ENCODE measurements around the gene ZBTB16. TPM values are rescaled to one million over a fixed set of nuclear protein-coding genes. Genes with fewer than 3 reads are reported as not detected.

Gene ZBTB16
- total RNA-seq, 1 donor from 2014 or later: 11.9 TPM

DNA sequence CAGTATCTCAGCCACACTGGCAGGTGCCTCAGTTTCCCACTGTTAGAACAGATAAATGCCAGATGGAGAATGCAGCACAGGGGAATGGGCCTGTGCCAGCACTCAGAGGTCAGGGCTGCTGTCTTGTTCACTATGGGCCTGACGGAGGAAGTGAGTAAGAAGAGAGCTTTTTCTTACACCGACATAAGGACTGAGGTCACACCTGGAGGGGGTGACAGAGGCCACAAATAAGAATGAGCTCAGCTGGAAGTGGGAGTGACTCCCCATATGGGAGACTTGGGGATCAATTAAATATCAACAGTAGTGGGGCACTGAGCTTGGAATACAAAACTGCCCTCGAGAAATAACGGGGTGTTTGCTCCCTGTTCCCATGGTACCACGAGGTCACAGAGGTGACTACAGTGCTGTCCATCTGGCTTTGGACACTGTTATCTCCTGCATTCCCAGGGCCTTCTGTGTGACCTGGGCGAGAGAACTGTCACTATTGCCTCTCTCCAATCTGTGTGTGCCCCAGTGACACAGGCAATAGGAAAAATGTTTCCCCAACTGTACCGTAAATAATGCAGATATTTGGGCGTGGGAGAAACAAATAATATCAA, 142.6 kb downstream of the ZBTB16 start:
- no peak for DNase-seq (ENCODE audit: extremely low spot score, unreplicated experiment)
- TF ChIP-seq, protein P1, sequence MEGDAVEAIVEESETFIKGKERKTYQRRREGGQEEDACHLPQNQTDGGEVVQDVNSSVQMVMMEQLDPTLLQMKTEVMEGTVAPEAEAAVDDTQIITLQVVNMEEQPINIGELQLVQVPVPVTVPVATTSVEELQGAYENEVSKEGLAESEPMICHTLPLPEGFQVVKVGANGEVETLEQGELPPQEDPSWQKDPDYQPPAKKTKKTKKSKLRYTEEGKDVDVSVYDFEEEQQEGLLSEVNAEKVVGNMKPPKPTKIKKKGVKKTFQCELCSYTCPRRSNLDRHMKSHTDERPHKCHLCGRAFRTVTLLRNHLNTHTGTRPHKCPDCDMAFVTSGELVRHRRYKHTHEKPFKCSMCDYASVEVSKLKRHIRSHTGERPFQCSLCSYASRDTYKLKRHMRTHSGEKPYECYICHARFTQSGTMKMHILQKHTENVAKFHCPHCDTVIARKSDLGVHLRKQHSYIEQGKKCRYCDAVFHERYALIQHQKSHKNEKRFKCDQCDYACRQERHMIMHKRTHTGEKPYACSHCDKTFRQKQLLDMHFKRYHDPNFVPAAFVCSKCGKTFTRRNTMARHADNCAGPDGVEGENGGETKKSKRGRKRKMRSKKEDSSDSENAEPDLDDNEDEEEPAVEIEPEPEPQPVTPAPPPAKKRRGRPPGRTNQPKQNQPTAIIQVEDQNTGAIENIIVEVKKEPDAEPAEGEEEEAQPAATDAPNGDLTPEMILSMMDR (conservative IDR thresholded peaks at IDR 0.05): no peak
- no peaks in the 10 kb centered on the region for H3K36me3 Mint-ChIP-seq
- H3K9me3 Mint-ChIP-seq: no peaks in the 10 kb centered on the region
- H3K4me1 Mint-ChIP-seq (ENCODE audit: unreplicated experiment): peaks cover 34% of the 10 kb centered on the region
- no peak overlapping the region for H3K4me3 Mint-ChIP-seq
- H3K27ac Mint-ChIP-seq: peak overlapping the region; percentile 21
- peaks cover 23% of the 10 kb centered on the region for H3K27me3 Mint-ChIP-seq

DNA sequence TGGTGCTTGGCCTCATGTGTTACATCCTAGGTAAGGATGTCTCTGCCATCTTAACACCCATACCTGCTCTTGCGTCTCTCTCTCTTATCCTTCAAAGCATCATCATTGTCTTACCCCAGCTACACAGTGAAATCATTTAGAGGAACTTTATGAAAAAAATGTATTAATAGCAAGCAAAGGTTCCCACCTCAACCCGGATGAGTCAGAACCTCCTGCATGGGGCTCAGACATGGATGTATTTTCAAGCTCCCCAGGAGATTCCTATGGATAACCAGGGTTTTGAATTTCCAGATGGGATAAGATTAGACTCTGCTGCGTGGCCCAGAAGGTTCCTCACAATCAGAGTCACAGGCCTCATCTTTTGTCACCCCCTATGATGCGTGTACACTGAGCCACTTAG, 147.6 kb downstream of the ZBTB16 start:
- Mint-ChIP-seq H3K9me3 (no peaks in the 10 kb centered on the region), H3K27me3 (peaks cover 35% of the 10 kb centered on the region), H3K27ac (no peak overlapping the region), H3K4me3 (no peak overlapping the region), H3K4me1 (ENCODE audit: unreplicated experiment) (peaks cover 43% of the 10 kb centered on the region), H3K36me3 (no peaks in the 10 kb centered on the region)
- TF ChIP-seq, protein P1 (conservative IDR thresholded peaks at IDR 0.05): no peak
- DNase-seq (ENCODE audit: extremely low spot score, unreplicated experiment): no peak

DNA sequence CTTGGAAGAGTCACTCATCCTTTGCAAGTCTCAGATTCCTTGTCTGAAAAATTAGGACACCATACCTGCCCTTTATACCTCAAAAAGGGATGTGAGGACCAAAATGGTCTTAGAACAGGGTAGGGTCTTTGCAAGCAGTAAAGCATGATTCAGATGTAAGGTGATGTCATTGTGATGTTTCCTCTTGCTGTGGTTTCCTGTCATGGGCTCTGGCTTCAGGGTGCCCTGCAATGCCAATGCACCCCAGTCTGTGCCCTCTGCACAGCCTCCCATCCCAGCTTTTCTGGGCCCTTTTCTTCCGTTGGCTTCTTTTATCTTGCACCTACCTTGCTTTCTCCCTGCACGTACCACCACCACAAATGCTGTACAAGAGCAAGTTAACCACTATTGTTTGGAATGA, 148.9 kb downstream of the ZBTB16 start:
- peaks cover 37% of the 10 kb centered on the region for H3K4me1 Mint-ChIP-seq (ENCODE audit: unreplicated experiment)
- TF ChIP-seq, protein P1 (conservative IDR thresholded peaks at IDR 0.05): no peak
- no peaks in the 10 kb centered on the region for H3K9me3 Mint-ChIP-seq
- no peak overlapping the region for H3K27ac Mint-ChIP-seq
- no peak overlapping the region for H3K4me3 Mint-ChIP-seq
- no peaks in the 10 kb centered on the region for H3K36me3 Mint-ChIP-seq
- DNase-seq (ENCODE audit: extremely low spot score, unreplicated experiment): no peak
- peaks cover 29% of the 10 kb centered on the region for H3K27me3 Mint-ChIP-seq

DNA sequence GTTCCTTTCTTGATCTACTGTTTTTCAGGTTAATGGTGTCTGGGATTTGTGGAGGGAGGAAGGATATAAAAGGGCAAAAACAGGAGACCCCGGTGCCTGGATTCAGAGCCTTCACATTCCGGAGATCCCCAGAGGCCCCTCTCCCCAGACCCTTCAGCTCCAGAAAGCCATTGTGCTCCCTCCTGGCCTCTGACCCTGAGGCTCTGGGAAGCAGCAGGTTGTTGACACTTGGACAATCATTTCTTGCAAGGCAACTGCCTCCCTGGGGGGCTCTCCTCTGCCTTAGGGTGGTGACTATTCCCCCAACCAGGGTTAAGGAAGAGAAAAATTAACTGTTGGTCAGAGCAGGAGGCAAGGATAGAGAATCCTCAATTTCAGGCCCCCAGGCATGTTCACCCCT, 149.8 kb downstream of the ZBTB16 start:
- Mint-ChIP-seq H3K4me1 (ENCODE audit: unreplicated experiment) (peaks cover 47% of the 10 kb centered on the region), H3K4me3 (no peak overlapping the region)
- TF ChIP-seq, protein P1 (conservative IDR thresholded peaks at IDR 0.05): no peak

DNA sequence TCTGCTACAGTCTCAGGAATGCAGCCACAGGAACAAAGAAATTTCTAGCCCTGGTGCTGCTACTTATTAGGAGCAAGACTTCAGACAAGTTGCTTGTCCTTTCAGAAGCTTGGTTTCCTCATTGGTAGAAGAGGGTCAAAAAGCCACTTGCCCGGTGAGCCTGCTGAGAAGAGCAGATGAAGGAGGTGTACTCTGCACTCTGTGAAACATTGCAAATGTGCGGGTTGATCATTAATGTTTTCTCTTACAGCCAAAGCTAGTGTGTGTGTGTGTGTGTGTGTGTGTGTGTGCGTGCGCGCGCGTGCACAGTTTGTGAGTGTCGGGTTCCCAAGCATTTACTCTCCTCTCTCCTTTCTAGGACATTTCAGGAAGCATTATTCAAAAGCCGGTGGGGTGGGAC, 150.4 kb downstream of the ZBTB16 start:
- H3K4me3 Mint-ChIP-seq: peak overlapping the region; percentile 64
- TF ChIP-seq, protein P1 (conservative IDR thresholded peaks at IDR 0.05): no peak
- H3K9me3 Mint-ChIP-seq: no peaks in the 10 kb centered on the region
- peaks cover 50% of the 10 kb centered on the region for H3K4me1 Mint-ChIP-seq (ENCODE audit: unreplicated experiment)
- H3K27ac Mint-ChIP-seq: peak overlapping the region; percentile 56
- H3K36me3 Mint-ChIP-seq: no peaks in the 10 kb centered on the region
- DNase-seq (ENCODE audit: extremely low spot score, unreplicated experiment): no peak
- peaks cover 29% of the 10 kb centered on the region for H3K27me3 Mint-ChIP-seq

More for the DNA sequence above, 149.8 kb downstream of the ZBTB16 start:
- Mint-ChIP-seq H3K27me3 (peaks cover 34% of the 10 kb centered on the region), H3K27ac (peak overlapping the region; percentile 56), H3K36me3 (no peaks in the 10 kb centered on the region), H3K9me3 (no peaks in the 10 kb centered on the region)
- DNase-seq (ENCODE audit: extremely low spot score, unreplicated experiment): no peak

All from type B pancreatic cell (in vitro differentiated cells).